Stomach (tissue), 4 donors: Measurements from ENCODE around the gene FCN2.

Experiments used
- CTCF ChIP-seq, 7 experiments: fragments of 450-650 bp in 4 of 7; fragments of 200-600 bp in 3 of 7; sonication (generic) in 3 of 7; IDR thresholded peaks; one replicate each; pipeline ENCODE4 v1.5.1; 2016 to 2019; ENCODE audit warnings: antibody characterized with exemption in 7 of 7, control low read depth in 2 of 7, mild to moderate bottlenecking in 1 of 7
- EP300 ChIP-seq: sonication (generic); formaldehyde crosslinking; IDR thresholded peaks from one replicate; pipeline ENCODE4 v1.6.1; 2017; ENCODE audit warnings: antibody characterized with exemption
- POLR2A ChIP-seq, 4 donors: fragments of 450-650 bp; IDR thresholded peaks; one replicate each; pipeline ENCODE4 v1.6.1; 2016; ENCODE audit warnings: antibody characterized with exemption in 4 of 4, control low read depth in 2 of 4, mild to moderate bottlenecking in 1 of 4, moderate library complexity in 1 of 4
- POLR2AphosphoS5 ChIP-seq, 3 donors: sonication (generic); formaldehyde crosslinking; IDR thresholded peaks; one replicate each; pipeline ENCODE4 v1.6.1; 2016; ENCODE audit warnings: antibody characterized with exemption in 3 of 3

GRCh38 chr9:134868751-134869553 is 11.7 kb upstream of the FCN2 start:
- no peak for TF ChIP-seq EP300
- no peak for TF ChIP-seq POLR2AphosphoS5 (IDR thresholded peaks at IDR 0.05)
- no peak for TF ChIP-seq POLR2A (IDR thresholded peaks at IDR 0.05)
- no peak for TF ChIP-seq CTCF (IDR thresholded peaks at IDR 0.05)
